HEK293 (cell line): Measurements from ENCODE around the gene NOL9.
A peak's percentile ranks its signal among the peaks of the same experiment; 100 is the strongest.

Experiments used
- GLI2 ChIP-seq: fragments of 450-650 bp; formaldehyde crosslinking; IDR thresholded peaks from 2 replicates; pipeline ENCODE4; 2017; ENCODE audit warnings: missing biosample characterization, missing genetic modification characterization, low read depth, borderline replicate concordance
- KLF16 ChIP-seq: fragments of 450-650 bp; formaldehyde crosslinking; IDR thresholded peaks from 2 replicates; pipeline ENCODE4 v1.5.1; 2017; ENCODE audit warnings: missing biosample characterization, missing genetic modification characterization
- RBAK ChIP-seq: fragments of 450-650 bp; formaldehyde crosslinking; IDR thresholded peaks from 2 replicates; pipeline ENCODE4 v1.5.1; 2016; ENCODE audit warnings: missing biosample characterization, missing genetic modification characterization
- ZBTB20 ChIP-seq: fragments of 450-650 bp; formaldehyde crosslinking; IDR thresholded peaks from 2 replicates; pipeline ENCODE4 v1.5.1; 2016; ENCODE audit warnings: missing biosample characterization, missing genetic modification characterization
- ZBTB8A ChIP-seq: fragments of 450-650 bp; formaldehyde crosslinking; IDR thresholded peaks from 2 replicates; pipeline ENCODE4 v1.5.1; 2016; ENCODE audit warnings: missing biosample characterization, missing genetic modification characterization
- ZNF146 ChIP-seq: fragments of 450-650 bp; formaldehyde crosslinking; IDR thresholded peaks from 2 replicates; pipeline ENCODE4 v1.5.1; 2016; ENCODE audit warnings: missing biosample characterization, missing genetic modification characterization
- ZNF175 ChIP-seq: fragments of 450-650 bp; formaldehyde crosslinking; IDR thresholded peaks from 2 replicates; pipeline ENCODE4 v1.5.1; 2016; ENCODE audit warnings: missing biosample characterization, missing genetic modification characterization
- ZNF302 ChIP-seq: fragments of 450-650 bp; formaldehyde crosslinking; IDR thresholded peaks from 2 replicates; pipeline ENCODE4 v1.5.1; 2016; ENCODE audit warnings: missing biosample characterization, missing genetic modification characterization, low read depth
- ZNF354C ChIP-seq: fragments of 450-650 bp; formaldehyde crosslinking; IDR thresholded peaks from 2 replicates; pipeline ENCODE4 v1.5.1; 2016; ENCODE audit warnings: missing biosample characterization, missing genetic modification characterization, low read depth, borderline replicate concordance
- ZNF37A ChIP-seq: fragments of 450-650 bp; IDR thresholded peaks from 2 replicates; pipeline ENCODE4 v1.5.1; 2018; ENCODE audit warnings: missing biosample characterization, missing genetic modification characterization
- ZNF510 ChIP-seq: fragments of 450-650 bp; formaldehyde crosslinking; IDR thresholded peaks from 2 replicates; pipeline ENCODE4 v1.5.1; 2018; ENCODE audit warnings: mild to moderate bottlenecking, missing genetic modification characterization, missing biosample characterization; ENCODE audit not compliant: insufficient replicate concordance
- ZNF549 ChIP-seq: fragments of 450-650 bp; IDR thresholded peaks from 2 replicates; pipeline ENCODE4 v1.5.1; 2018; ENCODE audit warnings: missing biosample characterization, missing genetic modification characterization, mild to moderate bottlenecking, inconsistent platforms, moderate library complexity
- ZNF560 ChIP-seq: fragments of 450-650 bp; formaldehyde crosslinking; IDR thresholded peaks from 2 replicates; pipeline ENCODE4 v1.5.1; 2017; ENCODE audit warnings: missing biosample characterization, missing genetic modification characterization, borderline replicate concordance
- ZNF571 ChIP-seq: fragments of 450-650 bp; formaldehyde crosslinking; IDR thresholded peaks from 2 replicates; pipeline ENCODE4 v1.5.0; 2017; ENCODE audit warnings: missing biosample characterization, missing genetic modification characterization
- ZNF658 ChIP-seq: fragments of 450-650 bp; formaldehyde crosslinking; IDR thresholded peaks from 2 replicates; pipeline ENCODE4; 2016; ENCODE audit warnings: missing biosample characterization, missing genetic modification characterization
- ZNF747 ChIP-seq: fragments of 450-650 bp; formaldehyde crosslinking; IDR thresholded peaks from 2 replicates; pipeline ENCODE4 v1.5.1; 2016; ENCODE audit warnings: missing biosample characterization, missing genetic modification characterization
- TF ChIP-seq, protein P1 (sequence below): fragments of 450-650 bp; formaldehyde crosslinking; IDR thresholded peaks from 2 replicates; pipeline ENCODE4 v1.5.1; 2016; ENCODE audit warnings: missing biosample characterization, missing genetic modification characterization
- TF ChIP-seq, protein P2 (sequence below): fragments of 450-650 bp; formaldehyde crosslinking; IDR thresholded peaks from 2 replicates; pipeline ENCODE4 v1.5.1; 2016; ENCODE audit warnings: missing biosample characterization, missing genetic modification characterization, borderline replicate concordance
- TF ChIP-seq, protein P3 (sequence below): fragments of 450-650 bp; formaldehyde crosslinking; IDR thresholded peaks from 2 replicates; pipeline ENCODE4 v1.5.1; 2016; ENCODE audit warnings: missing biosample characterization, missing genetic modification characterization
- TF ChIP-seq, protein P4 (sequence below): fragments of 450-650 bp; formaldehyde crosslinking; IDR thresholded peaks from 2 replicates; pipeline ENCODE4 v1.5.1; 2016; ENCODE audit warnings: missing biosample characterization, missing genetic modification characterization, low read depth
- TF ChIP-seq, protein P5 (sequence below): fragments of 450-650 bp; formaldehyde crosslinking; IDR thresholded peaks from 2 replicates; pipeline ENCODE4 v1.5.1; 2016; ENCODE audit warnings: missing biosample characterization, missing genetic modification characterization, borderline replicate concordance

The NOL9 gene

DNA sequence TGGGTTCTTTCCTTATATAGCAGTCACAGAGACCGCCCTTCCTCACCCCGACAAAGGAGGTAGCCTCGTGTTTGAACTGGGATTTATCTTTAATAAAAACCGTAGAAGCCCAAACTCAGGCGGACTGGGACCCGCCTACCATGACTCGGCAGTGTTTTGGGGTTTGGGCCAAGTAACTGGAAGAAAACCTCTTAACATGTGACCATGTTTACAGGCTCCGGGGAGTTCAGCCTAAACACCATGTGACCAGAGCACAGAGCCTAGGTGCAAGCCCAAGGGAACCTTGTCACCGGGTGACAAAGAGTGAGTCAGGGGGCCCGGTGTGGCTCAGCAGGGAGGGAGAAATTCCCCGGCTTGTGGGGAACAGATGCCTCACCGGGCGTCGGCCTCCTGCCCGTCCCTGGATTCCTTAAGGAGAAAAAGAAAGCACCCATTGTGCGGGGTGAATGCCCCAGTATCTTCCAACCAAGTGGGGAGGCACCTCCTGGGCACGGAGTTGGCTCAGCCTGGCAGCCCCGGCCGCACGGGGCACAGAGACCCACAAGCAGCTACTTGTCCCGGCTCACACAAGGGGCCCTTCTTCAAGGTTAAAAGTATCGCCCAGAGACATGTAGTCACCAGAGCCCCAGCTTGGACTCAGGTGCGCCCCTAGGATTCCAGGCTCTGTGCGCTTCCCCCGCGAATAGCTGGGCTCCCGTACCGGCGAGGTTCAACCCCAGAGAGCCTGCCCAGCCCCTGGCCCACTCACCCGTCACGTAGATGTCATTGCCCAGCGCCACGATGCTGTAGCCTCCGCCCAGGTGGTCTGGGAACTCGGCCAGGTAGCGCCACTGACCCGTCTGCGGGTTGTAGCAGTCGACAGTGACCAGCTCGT is 47.0 kb upstream of the NOL9 start (continued):
- TF ChIP-seq, protein P1, sequence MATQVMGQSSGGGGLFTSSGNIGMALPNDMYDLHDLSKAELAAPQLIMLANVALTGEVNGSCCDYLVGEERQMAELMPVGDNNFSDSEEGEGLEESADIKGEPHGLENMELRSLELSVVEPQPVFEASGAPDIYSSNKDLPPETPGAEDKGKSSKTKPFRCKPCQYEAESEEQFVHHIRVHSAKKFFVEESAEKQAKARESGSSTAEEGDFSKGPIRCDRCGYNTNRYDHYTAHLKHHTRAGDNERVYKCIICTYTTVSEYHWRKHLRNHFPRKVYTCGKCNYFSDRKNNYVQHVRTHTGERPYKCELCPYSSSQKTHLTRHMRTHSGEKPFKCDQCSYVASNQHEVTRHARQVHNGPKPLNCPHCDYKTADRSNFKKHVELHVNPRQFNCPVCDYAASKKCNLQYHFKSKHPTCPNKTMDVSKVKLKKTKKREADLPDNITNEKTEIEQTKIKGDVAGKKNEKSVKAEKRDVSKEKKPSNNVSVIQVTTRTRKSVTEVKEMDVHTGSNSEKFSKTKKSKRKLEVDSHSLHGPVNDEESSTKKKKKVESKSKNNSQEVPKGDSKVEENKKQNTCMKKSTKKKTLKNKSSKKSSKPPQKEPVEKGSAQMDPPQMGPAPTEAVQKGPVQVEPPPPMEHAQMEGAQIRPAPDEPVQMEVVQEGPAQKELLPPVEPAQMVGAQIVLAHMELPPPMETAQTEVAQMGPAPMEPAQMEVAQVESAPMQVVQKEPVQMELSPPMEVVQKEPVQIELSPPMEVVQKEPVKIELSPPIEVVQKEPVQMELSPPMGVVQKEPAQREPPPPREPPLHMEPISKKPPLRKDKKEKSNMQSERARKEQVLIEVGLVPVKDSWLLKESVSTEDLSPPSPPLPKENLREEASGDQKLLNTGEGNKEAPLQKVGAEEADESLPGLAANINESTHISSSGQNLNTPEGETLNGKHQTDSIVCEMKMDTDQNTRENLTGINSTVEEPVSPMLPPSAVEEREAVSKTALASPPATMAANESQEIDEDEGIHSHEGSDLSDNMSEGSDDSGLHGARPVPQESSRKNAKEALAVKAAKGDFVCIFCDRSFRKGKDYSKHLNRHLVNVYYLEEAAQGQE (tag by site-specific recombination) = no peak
- TF ChIP-seq, protein P2, sequence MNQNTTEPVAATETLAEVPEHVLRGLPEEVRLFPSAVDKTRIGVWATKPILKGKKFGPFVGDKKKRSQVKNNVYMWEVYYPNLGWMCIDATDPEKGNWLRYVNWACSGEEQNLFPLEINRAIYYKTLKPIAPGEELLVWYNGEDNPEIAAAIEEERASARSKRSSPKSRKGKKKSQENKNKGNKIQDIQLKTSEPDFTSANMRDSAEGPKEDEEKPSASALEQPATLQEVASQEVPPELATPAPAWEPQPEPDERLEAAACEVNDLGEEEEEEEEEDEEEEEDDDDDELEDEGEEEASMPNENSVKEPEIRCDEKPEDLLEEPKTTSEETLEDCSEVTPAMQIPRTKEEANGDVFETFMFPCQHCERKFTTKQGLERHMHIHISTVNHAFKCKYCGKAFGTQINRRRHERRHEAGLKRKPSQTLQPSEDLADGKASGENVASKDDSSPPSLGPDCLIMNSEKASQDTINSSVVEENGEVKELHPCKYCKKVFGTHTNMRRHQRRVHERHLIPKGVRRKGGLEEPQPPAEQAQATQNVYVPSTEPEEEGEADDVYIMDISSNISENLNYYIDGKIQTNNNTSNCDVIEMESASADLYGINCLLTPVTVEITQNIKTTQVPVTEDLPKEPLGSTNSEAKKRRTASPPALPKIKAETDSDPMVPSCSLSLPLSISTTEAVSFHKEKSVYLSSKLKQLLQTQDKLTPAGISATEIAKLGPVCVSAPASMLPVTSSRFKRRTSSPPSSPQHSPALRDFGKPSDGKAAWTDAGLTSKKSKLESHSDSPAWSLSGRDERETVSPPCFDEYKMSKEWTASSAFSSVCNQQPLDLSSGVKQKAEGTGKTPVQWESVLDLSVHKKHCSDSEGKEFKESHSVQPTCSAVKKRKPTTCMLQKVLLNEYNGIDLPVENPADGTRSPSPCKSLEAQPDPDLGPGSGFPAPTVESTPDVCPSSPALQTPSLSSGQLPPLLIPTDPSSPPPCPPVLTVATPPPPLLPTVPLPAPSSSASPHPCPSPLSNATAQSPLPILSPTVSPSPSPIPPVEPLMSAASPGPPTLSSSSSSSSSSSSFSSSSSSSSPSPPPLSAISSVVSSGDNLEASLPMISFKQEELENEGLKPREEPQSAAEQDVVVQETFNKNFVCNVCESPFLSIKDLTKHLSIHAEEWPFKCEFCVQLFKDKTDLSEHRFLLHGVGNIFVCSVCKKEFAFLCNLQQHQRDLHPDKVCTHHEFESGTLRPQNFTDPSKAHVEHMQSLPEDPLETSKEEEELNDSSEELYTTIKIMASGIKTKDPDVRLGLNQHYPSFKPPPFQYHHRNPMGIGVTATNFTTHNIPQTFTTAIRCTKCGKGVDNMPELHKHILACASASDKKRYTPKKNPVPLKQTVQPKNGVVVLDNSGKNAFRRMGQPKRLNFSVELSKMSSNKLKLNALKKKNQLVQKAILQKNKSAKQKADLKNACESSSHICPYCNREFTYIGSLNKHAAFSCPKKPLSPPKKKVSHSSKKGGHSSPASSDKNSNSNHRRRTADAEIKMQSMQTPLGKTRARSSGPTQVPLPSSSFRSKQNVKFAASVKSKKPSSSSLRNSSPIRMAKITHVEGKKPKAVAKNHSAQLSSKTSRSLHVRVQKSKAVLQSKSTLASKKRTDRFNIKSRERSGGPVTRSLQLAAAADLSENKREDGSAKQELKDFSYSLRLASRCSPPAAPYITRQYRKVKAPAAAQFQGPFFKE = no peak
- TF ChIP-seq ZNF747 (tag by site-specific recombination) (no peak), ZNF549 (no peak), RBAK (tag by site-specific recombination) (no peak), ZBTB20 (tag by site-specific recombination) (peak; percentile 83), ZNF354C (tag by site-specific recombination) (no peak), KLF16 (tag by site-specific recombination) (no peak), ZNF658 (tag by site-specific recombination) (no peak), ZNF146 (tag by site-specific recombination) (no peak), GLI2 (no peak), ZNF560 (no peak), ZNF175 (tag by site-specific recombination) (no peak), ZNF302 (tag by site-specific recombination) (no peak), ZBTB8A (tag by site-specific recombination) (peak; percentile 93), ZNF510 (tag by site-specific recombination) (no peak), ZNF37A (tag by site-specific recombination) (no peak), ZNF571 (tag by site-specific recombination) (no peak)
- TF ChIP-seq, protein P3, sequence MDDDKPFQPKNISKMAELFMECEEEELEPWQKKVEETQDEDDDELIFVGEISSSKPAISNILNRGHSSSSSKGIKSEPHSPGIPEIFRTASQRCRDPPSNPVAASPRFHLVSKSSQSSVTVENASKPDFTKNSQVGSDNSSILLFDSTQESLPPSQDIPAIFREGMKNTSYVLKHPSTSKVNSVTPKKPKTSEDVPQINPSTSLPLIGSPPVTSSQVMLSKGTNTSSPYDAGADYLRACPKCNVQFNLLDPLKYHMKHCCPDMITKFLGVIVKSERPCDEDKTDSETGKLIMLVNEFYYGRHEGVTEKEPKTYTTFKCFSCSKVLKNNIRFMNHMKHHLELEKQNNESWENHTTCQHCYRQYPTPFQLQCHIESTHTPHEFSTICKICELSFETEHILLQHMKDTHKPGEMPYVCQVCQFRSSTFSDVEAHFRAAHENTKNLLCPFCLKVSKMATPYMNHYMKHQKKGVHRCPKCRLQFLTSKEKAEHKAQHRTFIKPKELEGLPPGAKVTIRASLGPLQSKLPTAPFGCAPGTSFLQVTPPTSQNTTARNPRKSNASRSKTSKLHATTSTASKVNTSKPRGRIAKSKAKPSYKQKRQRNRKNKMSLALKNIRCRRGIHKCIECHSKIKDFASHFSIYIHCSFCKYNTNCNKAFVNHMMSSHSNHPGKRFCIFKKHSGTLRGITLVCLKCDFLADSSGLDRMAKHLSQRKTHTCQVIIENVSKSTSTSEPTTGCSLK (tag by site-specific recombination) = no peak
- TF ChIP-seq, protein P4, sequence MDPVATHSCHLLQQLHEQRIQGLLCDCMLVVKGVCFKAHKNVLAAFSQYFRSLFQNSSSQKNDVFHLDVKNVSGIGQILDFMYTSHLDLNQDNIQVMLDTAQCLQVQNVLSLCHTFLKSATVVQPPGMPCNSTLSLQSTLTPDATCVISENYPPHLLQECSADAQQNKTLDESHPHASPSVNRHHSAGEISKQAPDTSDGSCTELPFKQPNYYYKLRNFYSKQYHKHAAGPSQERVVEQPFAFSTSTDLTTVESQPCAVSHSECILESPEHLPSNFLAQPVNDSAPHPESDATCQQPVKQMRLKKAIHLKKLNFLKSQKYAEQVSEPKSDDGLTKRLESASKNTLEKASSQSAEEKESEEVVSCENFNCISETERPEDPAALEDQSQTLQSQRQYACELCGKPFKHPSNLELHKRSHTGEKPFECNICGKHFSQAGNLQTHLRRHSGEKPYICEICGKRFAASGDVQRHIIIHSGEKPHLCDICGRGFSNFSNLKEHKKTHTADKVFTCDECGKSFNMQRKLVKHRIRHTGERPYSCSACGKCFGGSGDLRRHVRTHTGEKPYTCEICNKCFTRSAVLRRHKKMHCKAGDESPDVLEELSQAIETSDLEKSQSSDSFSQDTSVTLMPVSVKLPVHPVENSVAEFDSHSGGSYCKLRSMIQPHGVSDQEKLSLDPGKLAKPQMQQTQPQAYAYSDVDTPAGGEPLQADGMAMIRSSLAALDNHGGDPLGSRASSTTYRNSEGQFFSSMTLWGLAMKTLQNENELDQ = no peak
- TF ChIP-seq, protein P5, sequence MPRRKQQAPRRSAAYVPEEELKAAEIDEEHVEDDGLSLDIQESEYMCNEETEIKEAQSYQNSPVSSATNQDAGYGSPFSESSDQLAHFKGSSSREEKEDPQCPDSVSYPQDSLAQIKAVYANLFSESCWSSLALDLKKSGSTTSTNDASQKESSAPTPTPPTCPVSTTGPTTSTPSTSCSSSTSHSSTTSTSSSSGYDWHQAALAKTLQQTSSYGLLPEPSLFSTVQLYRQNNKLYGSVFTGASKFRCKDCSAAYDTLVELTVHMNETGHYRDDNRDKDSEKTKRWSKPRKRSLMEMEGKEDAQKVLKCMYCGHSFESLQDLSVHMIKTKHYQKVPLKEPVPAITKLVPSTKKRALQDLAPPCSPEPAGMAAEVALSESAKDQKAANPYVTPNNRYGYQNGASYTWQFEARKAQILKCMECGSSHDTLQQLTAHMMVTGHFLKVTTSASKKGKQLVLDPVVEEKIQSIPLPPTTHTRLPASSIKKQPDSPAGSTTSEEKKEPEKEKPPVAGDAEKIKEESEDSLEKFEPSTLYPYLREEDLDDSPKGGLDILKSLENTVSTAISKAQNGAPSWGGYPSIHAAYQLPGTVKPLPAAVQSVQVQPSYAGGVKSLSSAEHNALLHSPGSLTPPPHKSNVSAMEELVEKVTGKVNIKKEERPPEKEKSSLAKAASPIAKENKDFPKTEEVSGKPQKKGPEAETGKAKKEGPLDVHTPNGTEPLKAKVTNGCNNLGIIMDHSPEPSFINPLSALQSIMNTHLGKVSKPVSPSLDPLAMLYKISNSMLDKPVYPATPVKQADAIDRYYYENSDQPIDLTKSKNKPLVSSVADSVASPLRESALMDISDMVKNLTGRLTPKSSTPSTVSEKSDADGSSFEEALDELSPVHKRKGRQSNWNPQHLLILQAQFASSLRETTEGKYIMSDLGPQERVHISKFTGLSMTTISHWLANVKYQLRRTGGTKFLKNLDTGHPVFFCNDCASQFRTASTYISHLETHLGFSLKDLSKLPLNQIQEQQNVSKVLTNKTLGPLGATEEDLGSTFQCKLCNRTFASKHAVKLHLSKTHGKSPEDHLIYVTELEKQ = no peak
